HL-60 (cell line): ENCODE data around the gene NCBP2L.

Source experiments
- DNase-seq, 2 experiments: peaks; one replicate each; pipeline ENCODE4 v3.0.0-alpha.2; 2010 to 2020; ENCODE audit warnings: low read depth in 1 of 2, low spot score in 1 of 2
- H3K27ac ChIP-seq: fragments of 250-450 bp; sonication (Bioruptor Pico); replicated peaks from 2 replicates; pipeline ENCODE4 v1.5.1; 2020; ENCODE audit warnings: mild to moderate bottlenecking, moderate library complexity
- H3K27me3 ChIP-seq: fragments of 250-450 bp; sonication (Bioruptor Pico); 2 replicates; pipeline ENCODE4 v1.5.1; 2021; ENCODE audit warnings: mild to moderate bottlenecking, moderate library complexity; ENCODE audit not compliant: insufficient read depth, poor library complexity, severe bottlenecking
- H3K4me3 ChIP-seq: replicated peaks from 2 replicates; pipeline ENCODE4 v1.5.1; 2011; ENCODE audit warnings: mild to moderate bottlenecking, control low read depth, low read length; ENCODE audit not compliant: insufficient read depth
- CTCF ChIP-seq: IDR thresholded peaks from one replicate; pipeline ENCODE4 v1.5.1; 2011; ENCODE audit warnings: low read length, control low read depth, inconsistent platforms; ENCODE audit not compliant: insufficient read depth
- GABPA ChIP-seq: IDR thresholded peaks from 2 replicates; pipeline ENCODE4 v1.6.1; 2012; ENCODE audit warnings: low read depth
- POLR2AphosphoS5 ChIP-seq: IDR thresholded peaks from 2 replicates; pipeline ENCODE4 v1.6.1; 2012; ENCODE audit warnings: low read depth
- REST ChIP-seq: IDR thresholded peaks from 2 replicates; pipeline ENCODE4 v1.6.1; 2012; ENCODE audit warnings: low read depth; ENCODE audit not compliant: insufficient replicate concordance
- SPI1 ChIP-seq: IDR thresholded peaks from 2 replicates; pipeline ENCODE4 v1.6.1; 2012; ENCODE audit warnings: low read depth, mild to moderate bottlenecking, borderline replicate concordance

The NCBP2L gene

GRCh38 chrX:107773206-107773605 lies 4.3 kb upstream of the NCBP2L start:
- Histone ChIP-seq H3K4me3 (no peak overlapping the region), H3K27ac (no peak overlapping the region), H3K27me3 (peaks cover 15% of the 10 kb centered on the region)
- TF ChIP-seq REST = no peak
- no peak for TF ChIP-seq GABPA
- TF ChIP-seq POLR2AphosphoS5 = no peak
- TF ChIP-seq CTCF = no peak
- TF ChIP-seq SPI1 = no peak
- no peak for DNase-seq

GRCh38 chrX:107773906-107774435 lies 3.6 kb upstream of the NCBP2L start:
- DNase-seq = no peak
- no peak overlapping the region for H3K27ac ChIP-seq
- peaks cover 15% of the 10 kb centered on the region for H3K27me3 ChIP-seq
- H3K4me3 ChIP-seq = no peak overlapping the region
- TF ChIP-seq CTCF = no peak
- TF ChIP-seq REST = no peak
- TF ChIP-seq GABPA = no peak
- no peak for TF ChIP-seq POLR2AphosphoS5
- TF ChIP-seq SPI1 = no peak

- Histone ChIP-seq H3K4me3 (peak overlapping the region; percentile 39), H3K27me3 (peaks cover 13% of the 10 kb centered on the region), H3K27ac (no peak overlapping the region)
- peak in 1 of 2 experiments; percentile 28 for DNase-seq
- TF ChIP-seq SPI1 (0 out of 2 replicates have a peak, but pooled peaks have one; percentile 33), GABPA (no peak)
These were observed 2.4 kb upstream of the NCBP2L start for GRCh38 chrX:107775000-107775733.

GRCh38 chrX:107775734-107776511 lies 1.6 kb upstream of the NCBP2L start, which contains the start of gene TSC22D3:
TSS of gene TSC22D3 (minus strand) at chrX:107775787. CDS start at chrX:107775419, 368 bp downstream.
- Histone ChIP-seq H3K27ac (no peak within 1 kb of the TSS), H3K27me3 (peaks cover 13% of the 10 kb centered on the region), H3K4me3 (peak within 1 kb of the TSS; percentile 39)
- DNase-seq = peak in 1 of 2 experiments; percentile 60
- no peak for TF ChIP-seq GABPA
- no peak for TF ChIP-seq SPI1
- no peak for TF ChIP-seq REST
- TF ChIP-seq POLR2AphosphoS5 = no peak
